ENCODE results near the gene NXPE3. TPM values are rescaled to one million over a fixed set of nuclear protein-coding genes. Genes with fewer than 3 reads are reported as not detected.
A peak's percentile ranks its signal among the peaks of the same experiment; 100 is the strongest.

Gene NXPE3
- total and polyA plus RNA-seq, 12 donors: 7.6 to 50.3 (median 33.8) TPM

DNA sequence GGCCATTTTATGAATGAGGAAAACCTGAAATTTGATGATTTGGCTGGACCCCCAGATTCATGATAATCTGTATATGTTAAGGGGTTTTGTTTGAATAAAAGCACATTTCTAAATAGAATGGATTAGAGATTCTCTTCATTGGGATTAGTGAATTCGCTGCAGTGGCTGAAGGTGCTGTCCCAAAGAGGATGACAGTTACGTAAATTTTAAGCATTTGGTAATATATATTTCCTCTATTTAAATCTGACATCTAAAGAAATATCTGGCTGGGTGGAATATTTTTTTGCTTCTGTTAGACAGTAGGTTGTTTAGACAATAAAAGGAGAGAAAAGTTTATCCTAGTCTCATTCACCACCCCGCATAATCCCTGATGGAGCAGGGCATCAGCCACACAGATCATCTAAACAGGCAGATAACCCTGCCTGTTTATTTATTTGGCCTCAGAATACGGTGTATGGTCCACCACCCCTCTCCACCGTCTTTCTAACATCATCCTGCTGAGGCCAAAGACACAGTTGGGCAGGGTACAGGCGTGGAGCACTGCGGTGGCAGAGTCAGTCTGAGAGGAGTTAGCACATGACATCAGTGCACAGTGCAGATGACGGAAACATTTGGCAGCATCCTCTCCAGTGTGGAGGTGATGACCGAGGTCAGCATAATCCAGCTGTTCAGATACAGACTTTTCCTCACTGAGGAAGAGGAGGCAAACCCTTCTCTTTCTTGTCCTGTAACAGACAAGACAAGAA is 49.9 kb downstream of the NXPE3 start:
- peaks cover 5 to 64% (median 36%) of the 10 kb centered on the region in 9 donors for H3K4me1 ChIP-seq
- peak; percentile 87 to 97 (median 92) for ATAC-seq
- H3K27me3 ChIP-seq: no peaks in the 10 kb centered on the region
- H3K36me3 ChIP-seq: peaks cover 0 to 5% (median 0%) of the 10 kb centered on the region in 9 donors
- DNase-seq: peak; percentile 37 to 85
- 25 to 26% methylated on average over 9 of the region's 9 CpGs for WGBS, 2 donors
- TF ChIP-seq, protein P1, sequence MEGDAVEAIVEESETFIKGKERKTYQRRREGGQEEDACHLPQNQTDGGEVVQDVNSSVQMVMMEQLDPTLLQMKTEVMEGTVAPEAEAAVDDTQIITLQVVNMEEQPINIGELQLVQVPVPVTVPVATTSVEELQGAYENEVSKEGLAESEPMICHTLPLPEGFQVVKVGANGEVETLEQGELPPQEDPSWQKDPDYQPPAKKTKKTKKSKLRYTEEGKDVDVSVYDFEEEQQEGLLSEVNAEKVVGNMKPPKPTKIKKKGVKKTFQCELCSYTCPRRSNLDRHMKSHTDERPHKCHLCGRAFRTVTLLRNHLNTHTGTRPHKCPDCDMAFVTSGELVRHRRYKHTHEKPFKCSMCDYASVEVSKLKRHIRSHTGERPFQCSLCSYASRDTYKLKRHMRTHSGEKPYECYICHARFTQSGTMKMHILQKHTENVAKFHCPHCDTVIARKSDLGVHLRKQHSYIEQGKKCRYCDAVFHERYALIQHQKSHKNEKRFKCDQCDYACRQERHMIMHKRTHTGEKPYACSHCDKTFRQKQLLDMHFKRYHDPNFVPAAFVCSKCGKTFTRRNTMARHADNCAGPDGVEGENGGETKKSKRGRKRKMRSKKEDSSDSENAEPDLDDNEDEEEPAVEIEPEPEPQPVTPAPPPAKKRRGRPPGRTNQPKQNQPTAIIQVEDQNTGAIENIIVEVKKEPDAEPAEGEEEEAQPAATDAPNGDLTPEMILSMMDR (IDR thresholded peaks at IDR 0.05): no peak
- H3K27ac ChIP-seq: peak overlapping the region in 9 of 10 donors; percentile 17 to 92 (median 85)
- H3K9me3 ChIP-seq: no peaks in the 10 kb centered on the region
- H3K4me3 ChIP-seq: peak overlapping the region in 9 of 10 donors; percentile 38 to 72 (median 57)
- intact Hi-C loops (cut with DNase I): loop anchor here in 1 of 10 donors (1.0 to 10.0 kb wide), 2 partner anchors 20 to 366 kb away; partner anchors contain the start of gene NFKBIZ

GRCh38 chr3:101829437-101829830 is 50.4 kb downstream of the NXPE3 start:
- peak overlapping the region in 7 of 10 donors; percentile 47 to 72 (median 61) for H3K4me3 ChIP-seq
- H3K36me3 ChIP-seq: peaks cover 0 to 2% (median 0%) of the 10 kb centered on the region in 9 donors
- H3K27me3 ChIP-seq: no peaks in the 10 kb centered on the region
- H3K9me3 ChIP-seq: no peaks in the 10 kb centered on the region
- no peak for ATAC-seq
- H3K27ac ChIP-seq: peak overlapping the region in 8 of 10 donors; percentile 78 to 92 (median 86)
- intact Hi-C loops (cut with DNase I): loop anchor here in 1 of 10 donors (1.0 to 10.0 kb wide), 2 partner anchors 20 to 365 kb away; partner anchors contain the start of gene NFKBIZ
- DNase-seq: no peak
- TF ChIP-seq, protein P1 (IDR thresholded peaks at IDR 0.05): no peak
- peaks cover 5 to 63% (median 36%) of the 10 kb centered on the region in 9 donors for H3K4me1 ChIP-seq
- 49 to 60% methylated on average over 2 of the region's 2 CpGs for WGBS, 2 donors

GRCh38 chr3:101829874-101830273 is 50.9 kb downstream of the NXPE3 start:
- Histone ChIP-seq H3K36me3 (no peaks in the 10 kb centered on the region), H3K4me1 (peaks cover 5 to 59% (median 36%) of the 10 kb centered on the region in 9 donors), H3K4me3 (peak overlapping the region in 1 of 10 donors; percentile 72), H3K27ac (peak overlapping the region in 6 of 10 donors; percentile 78 to 92 (median 88)), H3K9me3 (no peaks in the 10 kb centered on the region), H3K27me3 (no peaks in the 10 kb centered on the region)
- intact Hi-C loops (cut with DNase I): loop anchor here in 1 of 10 donors (1.0 to 10.0 kb wide), 2 partner anchors 19 to 365 kb away; partner anchors contain the start of gene NFKBIZ
- WGBS, 2 donors: 67 to 80% methylated on average over 2 of the region's 2 CpGs
- TF ChIP-seq, protein P1 (IDR thresholded peaks at IDR 0.05): no peak
- DNase-seq (no peak), ATAC-seq (no peak)

- intact Hi-C loops (cut with DNase I): no loop called here
Observed at GRCh38 chr3:101833446-101833974, 54.5 kb downstream of the NXPE3 start.

More at GRCh38 chr3:101833446-101833974, 54.5 kb downstream of the NXPE3 start:
- Histone ChIP-seq H3K27ac (no peak overlapping the region), H3K9me3 (no peaks in the 10 kb centered on the region), H3K4me3 (no peak overlapping the region), H3K36me3 (no peaks in the 10 kb centered on the region), H3K27me3 (no peaks in the 10 kb centered on the region), H3K4me1 (peaks cover 5 to 57% (median 16%) of the 10 kb centered on the region in 9 donors)
- 75 to 77% methylated on average over 2 of the region's 2 CpGs for WGBS, 2 donors
- DNase-seq (no peak), ATAC-seq (no peak)
- TF ChIP-seq, protein P1 (IDR thresholded peaks at IDR 0.05): no peak

All from heart right ventricle (tissue), 16 donors.